GM12878 (cell line): ENCODE measurements around the gene RNASEH2B. TPM values are rescaled to one million over a fixed set of nuclear protein-coding genes. Genes with fewer than 3 reads are reported as not detected.
A peak's percentile ranks its signal among the peaks of the same experiment; 100 is the strongest.

ENCODE experiments used
- ATF2 ChIP-seq: IDR thresholded peaks from 2 replicates; pipeline ENCODE4 v1.6.1; 2012; ENCODE audit warnings: low read length, inconsistent platforms
- CBFB ChIP-seq: IDR thresholded peaks from 2 replicates; pipeline ENCODE4 v1.6.1; 2016; ENCODE audit warnings: antibody characterized with exemption, low read depth
- CBX3 ChIP-seq: fragments of 200-600 bp; sonication (generic); IDR thresholded peaks from 2 replicates; pipeline ENCODE4 v1.6.1; 2016; ENCODE audit warnings: low read depth, borderline replicate concordance
- E2F8 ChIP-seq: fragments of 450-650 bp; IDR thresholded peaks from 2 replicates; pipeline ENCODE4 v1.6.1; 2018; ENCODE audit warnings: mild to moderate bottlenecking, low read depth, moderate library complexity; ENCODE audit not compliant: partially characterized antibody
- KLF5 ChIP-seq: fragments of 450-650 bp; IDR thresholded peaks from 2 replicates; pipeline ENCODE4 v1.6.1; 2014; ENCODE audit warnings: mild to moderate bottlenecking; ENCODE audit not compliant: partially characterized antibody
- MTA3 ChIP-seq: IDR thresholded peaks from 2 replicates; pipeline ENCODE4 v1.6.1; 2012; ENCODE audit warnings: low read length, inconsistent platforms, borderline replicate concordance
- PBX3 ChIP-seq: IDR thresholded peaks from 2 replicates; pipeline ENCODE4 v1.6.1; 2011; ENCODE audit warnings: mild to moderate bottlenecking, low read depth, low read length, moderate library complexity; ENCODE audit not compliant: insufficient replicate concordance
- PML ChIP-seq: IDR thresholded peaks from 2 replicates; pipeline ENCODE4 v1.6.1; 2012; ENCODE audit warnings: low read length, inconsistent platforms
- RAD21 ChIP-seq: IDR thresholded peaks from 2 replicates; pipeline ENCODE4 v1.6.1; 2011; ENCODE audit warnings: mild to moderate bottlenecking, low read depth, low read length, moderate library complexity; ENCODE audit not compliant: insufficient read depth
- RB1 ChIP-seq: fragments of 450-650 bp; formaldehyde crosslinking; IDR thresholded peaks from 2 replicates; pipeline ENCODE4 v1.6.1; 2017; ENCODE audit warnings: mild to moderate bottlenecking, borderline replicate concordance
- SMARCA5 ChIP-seq: fragments of 450-650 bp; IDR thresholded peaks from 2 replicates; pipeline ENCODE4 v1.6.1; 2017; ENCODE audit warnings: mild to moderate bottlenecking
- SP1 ChIP-seq: IDR thresholded peaks from one replicate; pipeline ENCODE4 v1.6.1; 2011; ENCODE audit warnings: low read depth, low read length
- SUPT20H ChIP-seq: IDR thresholded peaks from 2 replicates; pipeline ENCODE4 v1.6.1; 2011; ENCODE audit warnings: low read depth, mild to moderate bottlenecking, low read length, moderate library complexity, borderline replicate concordance; ENCODE audit not compliant: control insufficient read depth
- polyA plus RNA-seq, 11 experiments: library from polyadenylated mRNA; depleted of rRNA in 4 of 11; unstranded in 6 of 11; stranded (reverse) in 5 of 11; fragments of >200 nt; fragmentation: Nextera tagmentation in 4 of 11; fragmentation: Illumina TruSeq in 1 of 11; extraction: Ambion mirVana in 4 of 11; extraction: Trizol in 1 of 11; gene quantifications; 1 replicate in 1 of 11; 2 replicates in 10 of 11; pipeline versions ENCODE4 v1.2.1 to v1.2.3, GENCODE V29; 2011 to 2016; ENCODE audit warnings: inconsistent platforms in 2 of 11, missing spikeins in 2 of 11, low read depth in 1 of 11
- total RNA-seq, 4 experiments: library from RNA; depleted of rRNA in 3 of 4; stranded (reverse); fragments of >200 nt in 3 of 4; fragmentation: Illumina TruSeq in 1 of 4; extraction: Trizol in 1 of 4; gene quantifications; 2 replicates each; pipeline versions ENCODE4 v1.2.1 to v1.2.3, GENCODE V29; 2013 to 2021
- TF ChIP-seq, protein P1 (sequence below): fragments of 450-650 bp; formaldehyde crosslinking; IDR thresholded peaks from 2 replicates; pipeline ENCODE4 v1.4.0; 2020; ENCODE audit warnings: mild to moderate bottlenecking, moderate library complexity
- TF ChIP-seq, protein P2 (sequence below): fragments of 450-650 bp; formaldehyde crosslinking; IDR thresholded peaks from 2 replicates; pipeline ENCODE4 v1.4.0; 2022; ENCODE audit warnings: mild to moderate bottlenecking, moderate library complexity

RNASEH2B gene
- total and polyA plus RNA-seq, 10 of the 15 experiments (the other 5 are each of a cell fraction or from before 2014, with no cell fraction given), result 64.9 to 148 (median 97.3) TPM

DNA sequence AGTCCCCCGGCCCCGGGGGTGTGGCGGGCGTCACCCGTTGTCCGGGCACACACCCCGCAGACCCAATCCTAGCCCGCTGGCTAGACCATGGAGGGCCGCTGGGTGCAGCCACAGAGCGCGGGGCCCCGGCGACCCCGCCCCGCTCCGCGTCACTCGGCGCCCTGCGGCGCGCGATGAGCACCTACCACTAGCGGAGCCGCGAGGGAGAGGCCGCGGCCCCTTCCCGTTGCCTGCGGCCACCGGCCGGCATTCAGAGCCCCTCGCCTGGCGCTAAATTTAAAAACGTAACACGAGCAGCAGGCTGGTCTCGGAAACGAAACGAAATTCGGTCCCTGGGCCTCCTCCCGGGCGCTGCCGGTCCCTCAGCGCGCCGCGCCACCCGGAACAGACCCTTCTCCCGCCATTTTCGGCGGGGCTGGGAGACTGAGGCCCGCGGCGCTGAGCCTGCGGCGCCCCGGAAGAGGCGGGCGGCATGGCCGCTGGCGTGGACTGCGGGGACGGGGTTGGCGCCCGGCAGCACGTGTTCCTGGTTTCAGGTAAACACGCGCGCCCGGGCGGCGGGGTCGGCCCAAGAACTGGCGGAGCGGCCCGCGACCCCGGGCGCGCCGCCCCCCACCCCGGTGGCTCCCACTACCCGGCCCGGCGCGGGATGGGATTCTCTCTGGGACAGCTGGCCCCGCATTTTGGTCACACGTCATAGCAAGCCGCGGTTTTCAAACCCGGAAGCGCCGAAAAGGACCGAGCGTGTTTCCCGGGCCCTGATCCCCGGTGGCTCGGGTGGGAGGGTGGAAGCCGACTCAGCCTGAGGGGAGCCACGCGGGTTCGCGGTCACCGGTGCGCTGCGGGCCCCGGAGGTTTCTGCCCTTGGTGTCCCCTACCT lies at the start of gene RNASEH2B (continued):
- TF ChIP-seq, protein P1, sequence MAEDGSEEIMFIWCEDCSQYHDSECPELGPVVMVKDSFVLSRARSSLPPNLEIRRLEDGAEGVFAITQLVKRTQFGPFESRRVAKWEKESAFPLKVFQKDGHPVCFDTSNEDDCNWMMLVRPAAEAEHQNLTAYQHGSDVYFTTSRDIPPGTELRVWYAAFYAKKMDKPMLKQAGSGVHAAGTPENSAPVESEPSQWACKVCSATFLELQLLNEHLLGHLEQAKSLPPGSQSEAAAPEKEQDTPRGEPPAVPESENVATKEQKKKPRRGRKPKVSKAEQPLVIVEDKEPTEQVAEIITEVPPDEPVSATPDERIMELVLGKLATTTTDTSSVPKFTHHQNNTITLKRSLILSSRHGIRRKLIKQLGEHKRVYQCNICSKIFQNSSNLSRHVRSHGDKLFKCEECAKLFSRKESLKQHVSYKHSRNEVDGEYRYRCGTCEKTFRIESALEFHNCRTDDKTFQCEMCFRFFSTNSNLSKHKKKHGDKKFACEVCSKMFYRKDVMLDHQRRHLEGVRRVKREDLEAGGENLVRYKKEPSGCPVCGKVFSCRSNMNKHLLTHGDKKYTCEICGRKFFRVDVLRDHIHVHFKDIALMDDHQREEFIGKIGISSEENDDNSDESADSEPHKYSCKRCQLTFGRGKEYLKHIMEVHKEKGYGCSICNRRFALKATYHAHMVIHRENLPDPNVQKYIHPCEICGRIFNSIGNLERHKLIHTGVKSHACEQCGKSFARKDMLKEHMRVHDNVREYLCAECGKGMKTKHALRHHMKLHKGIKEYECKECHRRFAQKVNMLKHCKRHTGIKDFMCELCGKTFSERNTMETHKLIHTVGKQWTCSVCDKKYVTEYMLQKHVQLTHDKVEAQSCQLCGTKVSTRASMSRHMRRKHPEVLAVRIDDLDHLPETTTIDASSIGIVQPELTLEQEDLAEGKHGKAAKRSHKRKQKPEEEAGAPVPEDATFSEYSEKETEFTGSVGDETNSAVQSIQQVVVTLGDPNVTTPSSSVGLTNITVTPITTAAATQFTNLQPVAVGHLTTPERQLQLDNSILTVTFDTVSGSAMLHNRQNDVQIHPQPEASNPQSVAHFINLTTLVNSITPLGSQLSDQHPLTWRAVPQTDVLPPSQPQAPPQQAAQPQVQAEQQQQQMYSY (CRISPR knock-in tag), result no peak
- TF ChIP-seq CBFB (0 out of 2 replicates have a peak, but pooled peaks have one; percentile 30), KLF5 (peak; percentile 76), RB1 (peak; percentile 96), RAD21 (0 out of 2 replicates have a peak, but pooled peaks have one; percentile 8), ATF2 (no peak), E2F8 (no peak), CBX3 (no peak), PBX3 (no peak), MTA3 (no peak), SP1 (no peak), PML (peak; percentile 71; the same call in 1 of the 2 replicates), SUPT20H (no peak), SMARCA5 (no peak; the same call in 1 of the 2 replicates)
- TF ChIP-seq, protein P2, sequence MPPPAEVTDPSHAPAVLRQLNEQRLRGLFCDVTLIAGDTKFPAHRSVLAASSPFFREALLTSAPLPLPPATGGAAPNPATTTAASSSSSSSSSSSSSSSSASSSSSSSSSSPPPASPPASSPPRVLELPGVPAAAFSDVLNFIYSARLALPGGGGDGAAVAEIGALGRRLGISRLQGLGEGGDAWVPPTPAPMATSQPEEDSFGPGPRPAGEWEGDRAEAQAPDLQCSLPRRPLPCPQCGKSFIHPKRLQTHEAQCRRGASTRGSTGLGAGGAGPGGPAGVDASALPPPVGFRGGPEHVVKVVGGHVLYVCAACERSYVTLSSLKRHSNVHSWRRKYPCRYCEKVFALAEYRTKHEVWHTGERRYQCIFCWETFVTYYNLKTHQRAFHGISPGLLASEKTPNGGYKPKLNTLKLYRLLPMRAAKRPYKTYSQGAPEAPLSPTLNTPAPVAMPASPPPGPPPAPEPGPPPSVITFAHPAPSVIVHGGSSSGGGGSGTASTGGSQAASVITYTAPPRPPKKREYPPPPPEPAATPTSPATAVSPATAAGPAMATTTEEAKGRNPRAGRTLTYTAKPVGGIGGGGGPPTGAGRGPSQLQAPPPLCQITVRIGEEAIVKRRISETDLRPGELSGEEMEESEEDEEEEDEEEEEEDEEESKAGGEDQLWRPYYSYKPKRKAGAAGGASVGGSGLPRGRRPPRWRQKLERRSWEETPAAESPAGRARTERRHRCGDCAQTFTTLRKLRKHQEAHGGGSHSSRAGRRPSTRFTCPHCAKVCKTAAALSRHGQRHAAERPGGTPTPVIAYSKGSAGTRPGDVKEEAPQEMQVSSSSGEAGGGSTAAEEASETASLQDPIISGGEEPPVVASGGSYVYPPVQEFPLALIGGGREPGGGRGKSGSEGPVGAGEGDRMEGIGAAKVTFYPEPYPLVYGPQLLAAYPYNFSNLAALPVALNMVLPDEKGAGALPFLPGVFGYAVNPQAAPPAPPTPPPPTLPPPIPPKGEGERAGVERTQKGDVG (CRISPR knock-in tag), result no peak
